WTC11 (cell line): ENCODE data around the gene CERT1.

Experiments used
- CREB1 ChIP-seq: sonication (generic); formaldehyde crosslinking; IDR thresholded peaks from 2 replicates; pipeline ENCODE4 v1.8.0; 2023; ENCODE audit warnings: mild to moderate bottlenecking, missing genetic modification reagents
- GRHL2 ChIP-seq: fragments of 250-450 bp; sonication (Bioruptor Pico); IDR thresholded peaks from 2 replicates; pipeline ENCODE4 v1.8.0; 2022; ENCODE audit warnings: mild to moderate bottlenecking, moderate library complexity; ENCODE audit not compliant: insufficient replicate concordance, severe bottlenecking
- HMGXB4 ChIP-seq: sonication (generic); formaldehyde crosslinking; IDR thresholded peaks from 2 replicates; pipeline ENCODE4 v1.8.1; 2023; ENCODE audit warnings: mild to moderate bottlenecking, moderate library complexity, missing genetic modification reagents
- JUN ChIP-seq: sonication (generic); formaldehyde crosslinking; IDR thresholded peaks from 2 replicates; pipeline ENCODE4 v1.8.0; 2023; ENCODE audit warnings: mild to moderate bottlenecking, missing genetic modification reagents
- NFE2L1 ChIP-seq: sonication (generic); formaldehyde crosslinking; IDR thresholded peaks from 2 replicates; pipeline ENCODE4 v1.8.1; 2023; ENCODE audit warnings: missing genetic modification reagents
- SP1 ChIP-seq: sonication (generic); formaldehyde crosslinking; conservative IDR thresholded peaks from 2 replicates; pipeline ENCODE4 v1.8.1; 2022; ENCODE audit warnings: missing genetic modification reagents
- TP53 ChIP-seq: sonication (generic); formaldehyde crosslinking; IDR thresholded peaks from 2 replicates; pipeline ENCODE4 v1.8.1; 2023; ENCODE audit warnings: mild to moderate bottlenecking, missing genetic modification reagents
- ZNF138 ChIP-seq: sonication (generic); formaldehyde crosslinking; conservative IDR thresholded peaks from 2 replicates; pipeline ENCODE4 v1.8.1; 2022; ENCODE audit warnings: mild to moderate bottlenecking, moderate library complexity, missing genetic modification reagents
- ZNF232 ChIP-seq: sonication (generic); formaldehyde crosslinking; IDR thresholded peaks from 2 replicates; pipeline ENCODE4 v1.8.0; 2022; ENCODE audit warnings: mild to moderate bottlenecking, missing genetic modification reagents
- ZNF263 ChIP-seq: sonication (generic); formaldehyde crosslinking; IDR thresholded peaks from 2 replicates; pipeline ENCODE4 v1.8.1; 2022; ENCODE audit warnings: low read depth, mild to moderate bottlenecking, moderate library complexity, missing genetic modification reagents
- TF ChIP-seq, protein P1 (sequence below): fragments of 200-600 bp; IDR thresholded peaks from 2 replicates; pipeline ENCODE4 v1.8.0; 2022; ENCODE audit warnings: antibody characterized with exemption

- no peak for TF ChIP-seq GRHL2
- TF ChIP-seq, protein P1, sequence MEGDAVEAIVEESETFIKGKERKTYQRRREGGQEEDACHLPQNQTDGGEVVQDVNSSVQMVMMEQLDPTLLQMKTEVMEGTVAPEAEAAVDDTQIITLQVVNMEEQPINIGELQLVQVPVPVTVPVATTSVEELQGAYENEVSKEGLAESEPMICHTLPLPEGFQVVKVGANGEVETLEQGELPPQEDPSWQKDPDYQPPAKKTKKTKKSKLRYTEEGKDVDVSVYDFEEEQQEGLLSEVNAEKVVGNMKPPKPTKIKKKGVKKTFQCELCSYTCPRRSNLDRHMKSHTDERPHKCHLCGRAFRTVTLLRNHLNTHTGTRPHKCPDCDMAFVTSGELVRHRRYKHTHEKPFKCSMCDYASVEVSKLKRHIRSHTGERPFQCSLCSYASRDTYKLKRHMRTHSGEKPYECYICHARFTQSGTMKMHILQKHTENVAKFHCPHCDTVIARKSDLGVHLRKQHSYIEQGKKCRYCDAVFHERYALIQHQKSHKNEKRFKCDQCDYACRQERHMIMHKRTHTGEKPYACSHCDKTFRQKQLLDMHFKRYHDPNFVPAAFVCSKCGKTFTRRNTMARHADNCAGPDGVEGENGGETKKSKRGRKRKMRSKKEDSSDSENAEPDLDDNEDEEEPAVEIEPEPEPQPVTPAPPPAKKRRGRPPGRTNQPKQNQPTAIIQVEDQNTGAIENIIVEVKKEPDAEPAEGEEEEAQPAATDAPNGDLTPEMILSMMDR, result no peak
- TF ChIP-seq SP1 (CRISPR knock-in tag), result no peak
- TF ChIP-seq NFE2L1, result no peak
- no peak for TF ChIP-seq ZNF232 (CRISPR knock-in tag)
- TF ChIP-seq ZNF263 (CRISPR knock-in tag), result no peak
- no peak for TF ChIP-seq ZNF138 (CRISPR knock-in tag)
- no peak for TF ChIP-seq JUN
- no peak for TF ChIP-seq HMGXB4 (CRISPR knock-in tag)
- no peak for TF ChIP-seq TP53 (CRISPR knock-in tag)
- no peak for TF ChIP-seq CREB1 (CRISPR knock-in tag)
These were observed 2.4 kb upstream of the CERT1 start for GRCh38 chr5:75513841-75514240.
